GM18517 (cell line): ENCODE data around the gene CSNK2B.
"Not testable (repeated sequence)": the region's sequence is repeated elsewhere in the genome, so short reads cannot be mapped to it uniquely, and the experiment has no call there.

ENCODE experiments used
- ATAC-seq: cut with Tn5 transposase; IDR thresholded peaks from one replicate; pipeline ENCODE4 v1.9.1; 2021; ENCODE audit warnings: mild to moderate bottlenecking, moderate library complexity; ENCODE audit not compliant: unreplicated experiment

The CSNK2B gene

GRCh38 chr6:31687860-31688693 is 22.2 kb downstream of the CSNK2B start:
- no peak for ATAC-seq

- no peak for ATAC-seq
Observed at GRCh38 chr6:31689249-31690110, 23.6 kb downstream of the CSNK2B start.

GRCh38 chr6:31690231-31691077 is 24.6 kb downstream of the CSNK2B start:
- ATAC-seq = no peak

GRCh38 chr6:31691078-31691463 is 25.2 kb downstream of the CSNK2B start:
- ATAC-seq = no peak

GRCh38 chr6:31691564-31692108 is 25.8 kb downstream of the CSNK2B start:
- ATAC-seq = no peak

GRCh38 chr6:31692353-31692752 is 26.5 kb downstream of the CSNK2B start:
- ATAC-seq = no peak

- no peak for ATAC-seq
Observed at GRCh38 chr6:31692886-31693285, 27.0 kb downstream of the CSNK2B start.

- ATAC-seq = no peak
Observed at GRCh38 chr6:31693535-31693934, 27.7 kb downstream of the CSNK2B start.

- no peak for ATAC-seq
Observed at GRCh38 chr6:31697555-31697954, 31.7 kb downstream of the CSNK2B start.

- ATAC-seq = no peak
Observed at GRCh38 chr6:31700740-31701401, 35.0 kb downstream of the CSNK2B start.

- no peak for ATAC-seq
Observed at GRCh38 chr6:31701666-31702404, 36.0 kb downstream of the CSNK2B start.

- ATAC-seq = no peak
Observed at GRCh38 chr6:31702405-31702818, 36.5 kb downstream of the CSNK2B start.

GRCh38 chr6:31702819-31703716 is 37.2 kb downstream of the CSNK2B start, which contains the start of gene ABHD16A:
Gene ABHD16A, minus strand, starts transcription at chr6:31703324. Its CDS starts 43 bp downstream, at chr6:31703281.
- ATAC-seq = peak; percentile 81

GRCh38 chr6:31705931-31706330 is 40.1 kb downstream of the CSNK2B start:
- no peak for ATAC-seq

GRCh38 chr6:31706599-31706998 is 40.7 kb downstream of the CSNK2B start, which contains the start of gene LY6G6F:
Gene LY6G6F, plus strand, starts transcription at chr6:31706866. Its CDS starts 41 bp downstream, at chr6:31706907.
- no peak for ATAC-seq

- no peak for ATAC-seq
Observed at GRCh38 chr6:31707701-31708100, 41.8 kb downstream of the CSNK2B start.

- ATAC-seq = no peak
Observed at GRCh38 chr6:31708224-31708623, 42.3 kb downstream of the CSNK2B start.

- ATAC-seq = not testable (repeated sequence)
Observed at GRCh38 chr6:31709157-31709556, 43.3 kb downstream of the CSNK2B start.
